Mucosa of descending colon (tissue), 3 donors: ENCODE measurements around the gene SH3PXD2A. TPM values are rescaled to one million over a fixed set of nuclear protein-coding genes. Genes with fewer than 3 reads are reported as not detected.
A peak's percentile ranks its signal among the peaks of the same experiment; 100 is the strongest.

Source experiments
- ATAC-seq: fragments of 200-7000 bp; cut with Tn5 transposase; one replicate; pipeline ENCODE4 v1.9.1; 2020; ENCODE audit warnings: mild to moderate bottlenecking, moderate library complexity
- DNase-seq, 3 donors: peaks; one replicate each; pipeline ENCODE4 v3.0.0-alpha.2; 2020
- H3K36me3 ChIP-seq: fragments of 200-600 bp; one replicate; pipeline ENCODE4 v1.8.0; 2021; ENCODE audit warnings: low read depth, mild to moderate bottlenecking
- H3K4me1 ChIP-seq: fragments of 200-600 bp; one replicate; pipeline ENCODE4 v1.8.0; 2021; ENCODE audit warnings: low read depth, mild to moderate bottlenecking
- H3K4me3 ChIP-seq: fragments of 200-600 bp; one replicate; pipeline ENCODE4 v1.8.0; 2021; ENCODE audit warnings: mild to moderate bottlenecking
- H3K9me3 ChIP-seq: fragments of 200-600 bp; one replicate; pipeline ENCODE4 v1.8.0; 2021; ENCODE audit warnings: mild to moderate bottlenecking
- intact Hi-C, 2 donors: fragments of 100-400 bp; cut with DNase I in 1 of 2; cut with micrococcal nuclease in 1 of 2; formaldehyde crosslinking; loops; one replicate each; pipeline versions ENCODE4 v1.11.0 to v1.11.1; 2022; cut with DNase I, micrococcal nuclease
- total RNA-seq, 3 donors: library from RNA; stranded (reverse); fragmentation: NEBNext Ultra II Directional in 2 of 3; extraction: Animal tissue kit (Norgen Biotek cat#: 25700) in 2 of 3; gene quantifications; one replicate each; pipeline versions ENCODE4 v1.2.1 to v1.2.4, GENCODE V29; 2021 to 2023
- TF ChIP-seq, protein P1 (sequence below): fragments of 200-600 bp; IDR thresholded peaks from one replicate; pipeline ENCODE4 v1.8.0; 2022; ENCODE audit warnings: antibody characterized with exemption, mild to moderate bottlenecking
- donor health status: DM: no; HTN: no; CAD: no; lungs with moderate emphysema.
- donor health status: DM: no; HTN: no; CAD: no.
- donor health status: DM: no; HTN: yes; CAD: no.

SH3PXD2A gene
- total RNA-seq, 3 donors from 2014 or later = 46.1 to 91.4 (median 60.6) TPM

- TF ChIP-seq, protein P1, sequence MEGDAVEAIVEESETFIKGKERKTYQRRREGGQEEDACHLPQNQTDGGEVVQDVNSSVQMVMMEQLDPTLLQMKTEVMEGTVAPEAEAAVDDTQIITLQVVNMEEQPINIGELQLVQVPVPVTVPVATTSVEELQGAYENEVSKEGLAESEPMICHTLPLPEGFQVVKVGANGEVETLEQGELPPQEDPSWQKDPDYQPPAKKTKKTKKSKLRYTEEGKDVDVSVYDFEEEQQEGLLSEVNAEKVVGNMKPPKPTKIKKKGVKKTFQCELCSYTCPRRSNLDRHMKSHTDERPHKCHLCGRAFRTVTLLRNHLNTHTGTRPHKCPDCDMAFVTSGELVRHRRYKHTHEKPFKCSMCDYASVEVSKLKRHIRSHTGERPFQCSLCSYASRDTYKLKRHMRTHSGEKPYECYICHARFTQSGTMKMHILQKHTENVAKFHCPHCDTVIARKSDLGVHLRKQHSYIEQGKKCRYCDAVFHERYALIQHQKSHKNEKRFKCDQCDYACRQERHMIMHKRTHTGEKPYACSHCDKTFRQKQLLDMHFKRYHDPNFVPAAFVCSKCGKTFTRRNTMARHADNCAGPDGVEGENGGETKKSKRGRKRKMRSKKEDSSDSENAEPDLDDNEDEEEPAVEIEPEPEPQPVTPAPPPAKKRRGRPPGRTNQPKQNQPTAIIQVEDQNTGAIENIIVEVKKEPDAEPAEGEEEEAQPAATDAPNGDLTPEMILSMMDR = no peak
- Histone ChIP-seq H3K36me3 (no peaks in the 10 kb centered on the region), H3K9me3 (no peaks in the 10 kb centered on the region), H3K4me1 (no peaks in the 10 kb centered on the region), H3K4me3 (no peak overlapping the region)
- ATAC-seq (no peak), DNase-seq (no peak)
- intact Hi-C loops = loop anchor here (2.0 to 5.0 kb wide), 2 partner anchors 144 to 145 kb away; partner anchors contain the start of gene SH3PXD2A (in 1 of the 2)
These were observed 141.7 kb downstream of the SH3PXD2A start for GRCh38 chr10:103713676-103714075.

- no peaks in the 10 kb centered on the region for H3K4me1 ChIP-seq
- no peak overlapping the region for H3K4me3 ChIP-seq
- H3K36me3 ChIP-seq = no peaks in the 10 kb centered on the region
- intact Hi-C loops = loop anchor here (2.0 to 5.0 kb wide), 2 partner anchors 144 to 146 kb away; partner anchors contain the start of gene SH3PXD2A (in 1 of the 2)
- no peaks in the 10 kb centered on the region for H3K9me3 ChIP-seq
- ATAC-seq (peak; percentile 78), DNase-seq (peak in 2 of 3 donors; percentile 83 to 96)
- TF ChIP-seq, protein P1 = peak; percentile 79
These were observed 142.4 kb downstream of the SH3PXD2A start for GRCh38 chr10:103712898-103713498.

DNA sequence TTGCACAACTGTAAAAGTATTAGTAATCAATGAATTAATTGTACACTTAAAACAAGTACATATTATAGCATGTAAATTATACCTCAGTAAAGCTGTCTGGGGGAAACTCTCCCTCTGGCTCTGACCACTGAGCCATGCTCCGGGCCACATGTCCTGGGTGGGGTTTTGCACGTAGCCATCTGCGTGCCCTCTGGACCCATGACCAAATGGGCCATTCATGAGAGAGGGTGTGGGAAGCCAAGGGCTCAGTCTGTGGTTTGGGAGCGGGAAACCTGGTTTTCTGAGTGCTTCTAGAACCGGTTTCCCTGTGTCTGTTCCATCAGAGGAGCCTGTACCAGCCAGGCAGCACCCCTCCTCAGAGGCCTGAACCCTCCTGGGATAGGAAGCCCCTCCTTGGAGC, 143.2 kb downstream of the SH3PXD2A start:
- H3K36me3 ChIP-seq = no peaks in the 10 kb centered on the region
- intact Hi-C loops = loop anchor here (2.0 to 5.0 kb wide), 2 partner anchors 145 to 147 kb away; partner anchors contain the start of gene SH3PXD2A (in 1 of the 2)

DNA sequence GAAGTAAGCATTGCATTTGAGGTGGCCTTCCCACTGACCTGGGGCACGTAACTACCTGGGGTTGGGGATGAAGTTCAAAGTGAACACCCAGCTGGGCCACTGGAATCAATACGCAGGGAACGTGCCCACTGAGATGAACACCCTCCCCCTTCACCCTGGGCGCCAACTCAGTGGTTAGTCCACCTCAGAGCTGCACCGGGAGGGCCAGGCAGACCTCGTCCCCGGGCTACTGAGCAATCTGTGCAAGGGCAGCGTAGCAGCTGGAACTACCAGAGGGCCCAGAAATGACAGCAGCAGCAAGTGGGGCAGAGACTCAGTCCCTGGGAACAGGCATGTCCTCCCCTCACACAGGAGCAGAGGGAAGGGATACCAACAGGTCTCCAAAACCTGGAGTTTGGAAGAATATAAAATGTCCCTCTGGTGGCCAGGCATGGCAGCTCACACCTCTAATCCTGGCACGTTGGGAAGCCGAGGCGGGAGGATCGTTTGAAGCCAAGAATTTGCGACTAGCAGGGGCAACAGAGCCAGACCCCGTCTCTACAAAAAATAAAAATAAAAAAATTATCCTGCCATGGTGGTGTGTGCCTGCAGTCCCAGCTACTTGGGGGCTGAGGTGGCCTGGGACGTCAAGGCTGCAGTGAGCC, 143.9 kb downstream of the SH3PXD2A start:
- DNase-seq = no peak
- no peaks in the 10 kb centered on the region for H3K4me1 ChIP-seq
- no peak overlapping the region for H3K4me3 ChIP-seq
- H3K9me3 ChIP-seq = no peaks in the 10 kb centered on the region
- no peaks in the 10 kb centered on the region for H3K36me3 ChIP-seq
- intact Hi-C loops = loop anchor here in 1 of 2 donors (5.0 kb wide), 1 partner anchor 146 kb away; the partner anchor contains the start of gene SH3PXD2A
- ATAC-seq = no peak
- TF ChIP-seq, protein P1 = no peak

More for the DNA sequence above, 143.2 kb downstream of the SH3PXD2A start:
- DNase-seq (no peak), ATAC-seq (peak; percentile 6)
- TF ChIP-seq, protein P1 = no peak
- H3K9me3 ChIP-seq = no peaks in the 10 kb centered on the region
- no peak overlapping the region for H3K4me3 ChIP-seq
- H3K4me1 ChIP-seq = no peaks in the 10 kb centered on the region

DNA sequence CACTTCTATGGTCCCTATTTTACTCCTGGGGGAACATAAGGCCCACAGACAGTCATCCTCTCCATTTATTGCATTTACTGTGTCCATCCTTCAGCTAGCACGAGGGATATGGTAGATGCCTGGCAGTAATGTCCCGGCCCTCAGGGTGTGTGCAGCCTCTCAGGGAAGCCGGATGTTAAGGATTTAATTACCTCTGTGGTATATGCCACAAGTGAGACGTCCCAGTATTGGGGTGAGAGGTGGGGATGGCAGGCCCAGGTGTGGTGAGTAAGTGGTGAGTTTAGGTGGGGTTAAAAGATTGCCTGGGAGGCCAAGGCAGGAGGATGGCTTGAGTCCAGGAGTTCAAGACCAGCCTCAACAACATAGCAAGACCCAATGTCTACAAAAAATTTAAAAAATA, 144.9 kb downstream of the SH3PXD2A start:
- ATAC-seq (peak; percentile 33), DNase-seq (no peak)
- Histone ChIP-seq H3K36me3 (no peaks in the 10 kb centered on the region), H3K4me1 (no peaks in the 10 kb centered on the region), H3K9me3 (no peaks in the 10 kb centered on the region), H3K4me3 (no peak overlapping the region)
- intact Hi-C loops = loop anchor here in 1 of 2 donors (5.0 kb wide), 1 partner anchor 147 kb away; the partner anchor contains the start of gene SH3PXD2A
- TF ChIP-seq, protein P1 = no peak
